Endothelial cell (in vitro differentiated cells): Measurements from ENCODE around the gene PTGER3. TPM values are rescaled to one million over a fixed set of nuclear protein-coding genes. Genes with fewer than 3 reads are reported as not detected.

ENCODE experiments used
- DNase-seq: peaks from one replicate; pipeline ENCODE4 v3.0.0; 2021; ENCODE audit warnings: low spot score
- H3K27ac Mint-ChIP-seq: one replicate; pipeline ENCODE4 v1.8.0; 2021; ENCODE audit warnings: mixed read lengths, inconsistent platforms; ENCODE audit not compliant: unreplicated experiment
- H3K27me3 Mint-ChIP-seq: one replicate; pipeline ENCODE4 v1.8.0; 2021; ENCODE audit warnings: mild to moderate bottlenecking, moderate library complexity, mixed read lengths, inconsistent platforms; ENCODE audit not compliant: unreplicated experiment
- H3K36me3 Mint-ChIP-seq: one replicate; pipeline ENCODE4 v1.8.0; 2021; ENCODE audit warnings: mild to moderate bottlenecking, low read depth, mixed read lengths, inconsistent platforms; ENCODE audit not compliant: unreplicated experiment
- H3K4me1 Mint-ChIP-seq: one replicate; pipeline ENCODE4 v1.8.0; 2021; ENCODE audit warnings: mild to moderate bottlenecking, mixed read lengths, inconsistent platforms; ENCODE audit not compliant: unreplicated experiment
- H3K4me3 Mint-ChIP-seq: one replicate; pipeline ENCODE4 v1.8.0; 2021; ENCODE audit warnings: mild to moderate bottlenecking, mixed read lengths, inconsistent platforms; ENCODE audit not compliant: unreplicated experiment
- H3K9me3 Mint-ChIP-seq: one replicate; pipeline ENCODE4 v1.8.0; 2021; ENCODE audit warnings: mixed read lengths, inconsistent platforms; ENCODE audit not compliant: unreplicated experiment
- CTCF ChIP-seq: fragments of 200-600 bp; sonication (generic); IDR thresholded peaks from one replicate; pipeline ENCODE4 v1.5.0; 2021; ENCODE audit warnings: antibody characterized with exemption; ENCODE audit not compliant: unreplicated experiment
- total RNA-seq: library from RNA; stranded (reverse); fragmentation: NEBNext Ultra II Directional; extraction: Animal tissue kit (Norgen Biotek cat#: 25700); gene quantifications from one replicate; pipeline ENCODE4 v1.2.1, GENCODE V29; 2021; ENCODE audit not compliant: unreplicated experiment

Gene PTGER3
- total RNA-seq, 1 donor from 2014 or later, result 6.5 TPM

GRCh38 chr1:71081697-71082080, 34.1 kb upstream of the PTGER3 start:
- H3K9me3 Mint-ChIP-seq, result no peaks in the 10 kb centered on the region
- peak; percentile 4 for DNase-seq

GRCh38 chr1:71080739-71081696, 33.4 kb upstream of the PTGER3 start, which contains the start of gene ZRANB2:
TSS of gene ZRANB2 (minus strand) at chr1:71081035. CDS start at chr1:71080995, 40 bp downstream.
- peak; percentile 32 for TF ChIP-seq CTCF
- peaks cover 12% of the 10 kb centered on the region for H3K4me1 Mint-ChIP-seq
- DNase-seq, result peak; percentile 82
- peak within 1 kb of the TSS; percentile 97 for H3K27ac Mint-ChIP-seq
- H3K36me3 Mint-ChIP-seq, result peaks cover 7% of the 10 kb centered on the region
- no peaks in the 10 kb centered on the region for H3K9me3 Mint-ChIP-seq
- peak within 1 kb of the TSS; percentile 95 for H3K4me3 Mint-ChIP-seq
- H3K27me3 Mint-ChIP-seq, result no peaks in the 10 kb centered on the region

More at GRCh38 chr1:71081697-71082080, 34.1 kb upstream of the PTGER3 start:
- Mint-ChIP-seq H3K27ac (peak overlapping the region; percentile 89), H3K4me1 (peaks cover 12% of the 10 kb centered on the region), H3K4me3 (peak overlapping the region; percentile 85), H3K36me3 (peaks cover 7% of the 10 kb centered on the region), H3K27me3 (no peaks in the 10 kb centered on the region)
- TF ChIP-seq CTCF, result no peak

- peak overlapping the region; percentile 97 for H3K27ac Mint-ChIP-seq
- H3K27me3 Mint-ChIP-seq, result no peaks in the 10 kb centered on the region
- no peaks in the 10 kb centered on the region for H3K9me3 Mint-ChIP-seq
- H3K4me3 Mint-ChIP-seq, result peak overlapping the region; percentile 95
- peaks cover 12% of the 10 kb centered on the region for H3K4me1 Mint-ChIP-seq
- no peak for TF ChIP-seq CTCF
- DNase-seq, result no peak
- peaks cover 13% of the 10 kb centered on the region for H3K36me3 Mint-ChIP-seq
These were observed 32.7 kb upstream of the PTGER3 start for GRCh38 chr1:71080230-71080738.

- Mint-ChIP-seq H3K27ac (peak overlapping the region; percentile 26), H3K4me3 (no peak overlapping the region), H3K36me3 (peaks cover 32% of the 10 kb centered on the region), H3K9me3 (no peaks in the 10 kb centered on the region), H3K4me1 (peaks cover 4% of the 10 kb centered on the region), H3K27me3 (no peaks in the 10 kb centered on the region)
- no peak for TF ChIP-seq CTCF
- no peak for DNase-seq
These were observed 27.1 kb upstream of the PTGER3 start for GRCh38 chr1:71074681-71075080.

GRCh38 chr1:71072273-71072672, 24.7 kb upstream of the PTGER3 start:
- no peak for TF ChIP-seq CTCF
- H3K36me3 Mint-ChIP-seq, result peaks cover 32% of the 10 kb centered on the region
- no peak overlapping the region for H3K4me3 Mint-ChIP-seq

More at GRCh38 chr1:71072273-71072672, 24.7 kb upstream of the PTGER3 start:
- Mint-ChIP-seq H3K4me1 (no peaks in the 10 kb centered on the region), H3K27me3 (no peaks in the 10 kb centered on the region), H3K9me3 (no peaks in the 10 kb centered on the region), H3K27ac (no peak overlapping the region)
- no peak for DNase-seq
